GM19193 (cell line): Measurements from ENCODE around the gene PNPLA7.

ENCODE experiments used
- POLR2A ChIP-seq: IDR thresholded peaks from 4 replicates; pipeline ENCODE4 v1.6.1; 2011; ENCODE audit not compliant: insufficient read depth, insufficient read length; ENCODE audit errors: extremely low read depth

The PNPLA7 gene

GRCh38 chr9:137426018-137426681 is 124.1 kb downstream of the PNPLA7 start:
- TF ChIP-seq POLR2A = no peak

GRCh38 chr9:137423514-137424291 is 126.5 kb downstream of the PNPLA7 start:
- TF ChIP-seq POLR2A = no peak

DNA sequence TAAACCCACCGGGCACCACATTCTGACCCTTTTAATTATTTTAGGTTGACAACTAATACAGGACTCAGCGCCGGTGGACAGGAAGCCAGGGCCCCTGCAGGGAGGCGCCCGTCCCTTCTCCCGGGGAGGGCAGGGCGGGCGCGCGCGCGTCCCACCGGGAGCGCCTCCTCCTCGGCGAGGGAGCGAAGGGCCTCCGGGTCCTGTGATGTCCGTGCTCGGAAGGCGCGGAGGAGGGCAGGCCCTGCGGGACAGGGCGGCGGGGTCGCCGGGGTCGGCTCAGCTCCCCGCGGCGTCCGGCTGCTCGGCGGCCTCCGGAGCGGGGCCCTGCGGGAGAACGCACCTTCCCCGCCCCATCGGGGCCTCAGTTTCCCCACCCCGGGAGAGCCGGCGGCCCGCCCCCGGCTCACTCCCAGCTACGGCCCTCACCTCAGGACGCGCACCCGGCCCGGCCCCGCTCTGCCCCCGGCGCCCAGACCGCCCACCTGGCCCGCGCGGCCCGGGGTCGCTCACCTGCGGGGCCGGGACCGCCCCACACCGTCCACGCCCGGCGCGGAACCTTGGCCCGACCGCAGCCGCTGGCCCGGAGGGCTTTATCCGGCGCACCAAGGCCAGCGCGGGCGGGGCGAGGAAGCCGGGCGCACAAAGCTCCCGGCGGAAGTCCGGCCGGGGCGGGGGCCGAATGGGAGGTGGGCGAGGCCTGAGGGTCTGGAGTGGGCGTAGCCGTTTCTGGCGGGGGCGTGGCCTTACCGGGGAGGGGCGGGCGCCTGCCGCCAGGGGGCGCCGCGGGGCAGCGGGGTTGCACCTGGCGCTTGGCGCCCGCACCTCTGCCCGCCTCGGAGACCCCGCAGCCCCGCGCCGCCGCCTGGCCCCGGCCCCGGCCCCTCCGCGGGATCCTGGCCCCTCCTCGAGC is 127.3 kb downstream of the PNPLA7 start, which contains the start of the genes EXD3 and NOXA1:
Gene EXD3 (minus strand): TSS at position 559 of the 910 bp plus-strand sequence. CDS start 27,805 bp downstream, outside the sequence.
Gene NOXA1 (plus strand): TSS at position 790 of the 910 bp plus-strand sequence. CDS start 137 bp downstream, outside the sequence.
- peak; percentile 70 for TF ChIP-seq POLR2A

DNA sequence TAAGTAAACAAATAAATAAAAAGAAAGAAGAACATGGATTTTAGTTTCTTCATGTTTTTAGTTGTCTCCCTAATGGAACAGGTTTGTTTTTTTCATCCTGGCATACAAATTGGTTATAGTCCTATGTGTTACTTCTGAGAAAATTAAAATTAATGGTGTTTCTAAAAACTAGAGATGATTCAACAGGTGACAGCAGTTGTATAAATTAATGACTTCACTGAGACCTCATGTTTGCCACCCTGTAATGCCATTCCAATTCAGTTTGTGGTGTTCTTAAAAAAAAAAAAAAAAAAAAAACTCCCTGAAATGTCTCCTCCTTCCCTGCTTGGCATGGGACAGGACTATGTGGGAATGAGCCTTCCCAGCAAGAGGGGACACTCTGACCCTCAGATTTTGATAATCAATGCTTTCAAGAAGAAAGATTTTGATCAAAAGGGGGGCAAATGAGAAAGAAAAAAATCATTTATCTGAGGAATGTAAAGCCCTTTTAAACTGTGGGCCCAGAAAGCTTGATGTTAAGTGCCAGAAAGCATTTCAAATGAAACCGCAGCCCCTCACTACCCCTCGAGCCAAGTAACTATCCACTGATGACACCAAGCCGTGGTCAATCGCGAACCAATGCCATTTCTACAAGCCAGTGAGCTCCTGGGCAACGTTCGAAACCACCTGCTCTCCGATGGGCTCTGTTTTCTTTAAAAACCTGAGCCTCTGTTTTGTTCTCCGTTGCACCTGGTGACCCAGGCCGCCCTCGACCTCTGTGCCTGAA is 128.2 kb downstream of the PNPLA7 start:
- no peak for TF ChIP-seq POLR2A

DNA sequence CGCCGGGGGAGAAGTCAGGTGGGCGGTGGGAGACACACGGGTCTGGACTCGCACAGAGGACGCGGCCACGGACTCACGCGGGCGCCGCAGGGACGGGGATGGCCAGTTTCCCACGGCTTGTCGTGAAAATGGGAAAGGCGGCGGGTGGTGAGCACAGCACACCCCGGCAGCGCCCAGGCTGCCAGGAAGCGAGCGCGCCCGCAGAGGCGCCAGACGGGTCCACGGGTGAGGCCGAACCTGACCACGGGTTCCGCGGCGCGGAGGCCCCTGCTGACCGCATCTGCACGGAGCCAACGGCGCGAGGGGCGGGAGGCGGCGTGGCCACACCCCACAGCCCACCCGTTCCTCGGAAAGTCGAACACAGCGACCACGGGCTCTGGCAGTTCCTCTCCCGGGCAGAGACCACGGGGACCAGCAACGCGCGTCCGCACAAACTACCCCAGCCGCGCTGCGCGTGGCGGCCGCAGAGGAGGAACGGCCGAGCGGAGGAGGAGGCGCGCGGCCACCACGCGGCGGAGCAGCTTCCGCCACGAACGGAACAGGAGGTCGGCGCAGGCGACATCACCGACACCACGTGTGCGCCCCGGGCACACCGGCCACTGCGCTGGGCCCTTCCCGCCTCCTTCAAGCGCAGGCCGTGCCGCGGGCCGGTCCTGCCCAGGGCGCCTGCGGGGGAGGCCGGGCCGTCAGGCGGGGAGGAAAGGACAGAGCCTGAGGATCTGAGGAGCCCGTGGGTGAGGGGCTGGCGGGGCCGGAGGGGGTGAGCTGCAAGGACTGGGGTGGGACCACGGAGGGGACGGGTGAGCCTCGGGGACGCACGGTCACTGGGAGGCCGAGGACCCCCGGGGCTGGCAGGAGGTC is 132.8 kb downstream of the PNPLA7 start:
- TF ChIP-seq POLR2A = no peak

- TF ChIP-seq POLR2A = no peak
These were observed 133.5 kb downstream of the PNPLA7 start for GRCh38 chr9:137416563-137417151.

GRCh38 chr9:137416006-137416562 is 134.1 kb downstream of the PNPLA7 start:
- TF ChIP-seq POLR2A = no peak

GRCh38 chr9:137415451-137415850 is 134.8 kb downstream of the PNPLA7 start:
- no peak for TF ChIP-seq POLR2A

DNA sequence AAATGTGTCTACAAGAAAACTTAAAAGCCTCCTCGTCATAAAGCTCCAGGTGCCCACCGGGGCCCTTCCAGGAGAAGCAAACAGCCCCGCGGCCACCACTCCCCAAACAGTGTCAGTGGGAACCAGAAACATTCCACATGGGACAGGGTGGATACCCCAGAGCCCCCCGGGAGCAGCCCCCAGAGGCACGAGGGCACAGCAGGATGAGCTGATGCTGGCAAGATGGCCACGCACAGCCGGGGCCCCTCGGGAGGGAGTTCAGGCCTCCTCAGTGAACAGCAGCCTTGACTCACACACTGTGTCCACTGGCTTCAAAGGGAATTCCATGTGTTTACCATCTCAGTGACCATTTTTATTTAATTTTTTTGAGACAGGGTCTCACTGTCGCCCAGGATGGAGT is 137.8 kb downstream of the PNPLA7 start:
- TF ChIP-seq POLR2A = no peak

GRCh38 chr9:137411645-137412380 is 138.4 kb downstream of the PNPLA7 start:
- no peak for TF ChIP-seq POLR2A

DNA sequence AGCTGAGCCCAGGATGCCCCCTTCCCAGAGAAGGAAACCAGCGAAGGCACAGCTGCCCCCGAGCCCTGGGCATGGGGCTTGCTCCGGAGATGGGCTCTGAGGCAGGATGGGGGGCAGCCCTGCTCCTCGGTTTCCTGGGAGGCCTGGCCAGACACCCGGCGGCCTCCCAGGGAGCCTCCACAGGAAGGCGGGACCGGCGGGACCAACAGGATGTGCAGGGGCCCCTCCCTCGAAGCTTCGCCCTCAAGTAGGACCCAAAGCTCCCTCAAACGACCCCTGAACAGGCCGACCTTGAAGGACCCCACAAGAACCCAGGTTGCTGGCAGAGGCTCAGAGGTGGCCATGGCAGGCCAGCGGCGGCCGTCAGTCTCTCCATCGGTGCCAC is 138.9 kb downstream of the PNPLA7 start:
- TF ChIP-seq POLR2A = no peak

DNA sequence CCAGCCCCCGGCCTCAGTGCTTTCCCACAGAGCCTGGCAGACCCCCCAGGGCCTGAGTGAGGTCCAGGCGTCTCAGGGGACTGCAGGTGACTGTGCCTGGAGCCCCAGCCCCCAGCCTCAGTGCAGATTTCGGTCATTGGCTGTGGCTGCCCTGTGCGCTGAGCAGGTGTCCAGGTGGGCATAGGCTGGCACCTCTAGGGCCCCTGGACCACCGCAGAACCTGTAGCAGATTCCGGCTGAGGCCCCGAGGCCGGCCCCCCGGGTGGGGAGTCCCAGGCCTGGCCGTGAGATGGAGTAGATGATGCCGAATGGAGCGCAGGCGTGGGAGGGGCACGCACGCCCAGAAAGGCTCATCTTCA is 139.3 kb downstream of the PNPLA7 start:
- no peak for TF ChIP-seq POLR2A
